Activated CD8-positive, alpha-beta memory T cell treated with anti-CD3 and anti-CD28 coated beads, Interleukin-2, amount 50 U/mL, for 1 hour (primary cell): ENCODE measurements around the gene TEX12.

ENCODE experiments used
- DNase-seq: peaks from one replicate; pipeline ENCODE4 v3.0.0-alpha.2; 2020; ENCODE audit errors: extremely low read depth

The TEX12 gene

DNA sequence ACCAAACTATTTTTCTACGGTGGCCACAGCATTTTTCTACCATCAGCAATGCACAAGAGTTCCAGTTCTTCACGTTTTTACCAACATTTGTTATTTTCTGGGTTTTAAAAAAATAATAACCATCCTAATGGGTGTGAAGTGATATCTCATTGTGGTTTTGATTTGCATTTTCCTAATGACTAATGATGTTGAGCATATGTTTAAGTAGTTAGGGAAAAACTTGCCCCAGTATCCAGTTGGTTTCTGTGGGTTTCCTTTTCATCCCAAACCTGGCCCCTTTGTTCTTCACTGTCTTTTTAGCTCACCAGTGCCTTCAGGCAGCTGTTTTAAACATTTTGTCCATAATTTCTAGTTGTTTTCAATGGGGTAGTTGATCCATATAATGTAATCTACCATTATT, 44.4 kb downstream of the TEX12 start:
- DNase-seq: no peak

DNA sequence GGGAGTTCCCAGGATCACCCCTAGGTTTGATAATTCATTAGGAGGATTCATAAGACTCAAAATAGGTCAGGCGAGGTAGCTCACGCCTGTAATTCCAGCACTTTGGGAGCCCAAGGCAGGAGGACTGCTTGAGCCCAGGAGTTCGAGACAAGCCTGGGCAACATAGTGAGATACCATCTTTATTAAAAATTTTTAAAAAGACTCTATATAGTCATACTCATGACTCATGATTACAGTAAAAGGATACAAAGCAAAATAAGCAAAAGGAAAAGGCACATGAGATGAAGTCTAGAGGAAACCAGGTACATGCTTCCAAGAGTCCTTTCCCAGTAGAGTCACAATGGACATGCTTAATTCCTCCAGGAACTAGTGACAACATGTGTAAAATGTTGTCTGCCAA, 45.1 kb downstream of the TEX12 start:
- DNase-seq: no peak

DNA sequence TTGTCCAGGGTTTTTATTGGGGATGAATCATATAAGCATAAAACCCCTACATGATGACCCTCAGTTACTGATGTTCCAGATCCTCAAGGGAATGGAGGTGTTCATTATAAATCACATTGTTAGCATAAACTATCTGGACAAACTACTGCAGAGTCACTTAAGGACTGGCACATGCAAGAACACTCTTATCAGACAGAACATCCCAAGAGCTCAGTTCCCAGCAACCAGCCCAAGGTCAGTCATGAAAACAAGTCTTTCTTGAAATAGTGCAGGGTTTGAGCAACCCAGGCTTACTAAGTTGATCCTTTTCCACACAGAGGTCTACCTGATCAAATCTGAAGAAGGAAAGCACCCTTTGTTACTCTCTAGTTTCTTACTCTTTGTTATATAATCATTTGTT, 45.5 kb downstream of the TEX12 start:
- DNase-seq: no peak

DNA sequence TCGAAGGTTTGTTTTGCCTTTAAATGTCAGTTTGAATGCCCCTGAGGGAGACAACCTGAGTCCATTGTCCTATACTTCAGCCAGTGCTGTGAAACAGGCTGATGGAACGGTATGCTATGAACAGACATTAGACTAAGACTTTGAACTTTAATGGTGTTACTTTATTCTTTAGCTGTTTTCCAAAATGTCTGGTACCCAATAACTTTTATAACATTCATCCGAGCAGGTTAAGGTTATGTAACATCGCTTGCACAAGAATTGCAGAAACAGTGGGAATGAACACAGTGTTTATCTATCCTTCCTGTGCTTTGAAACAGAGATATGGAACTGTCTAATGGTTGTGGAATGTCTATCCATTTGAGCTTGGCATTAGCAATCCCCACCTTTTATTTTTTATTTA, 46.6 kb downstream of the TEX12 start:
- no peak for DNase-seq

DNA sequence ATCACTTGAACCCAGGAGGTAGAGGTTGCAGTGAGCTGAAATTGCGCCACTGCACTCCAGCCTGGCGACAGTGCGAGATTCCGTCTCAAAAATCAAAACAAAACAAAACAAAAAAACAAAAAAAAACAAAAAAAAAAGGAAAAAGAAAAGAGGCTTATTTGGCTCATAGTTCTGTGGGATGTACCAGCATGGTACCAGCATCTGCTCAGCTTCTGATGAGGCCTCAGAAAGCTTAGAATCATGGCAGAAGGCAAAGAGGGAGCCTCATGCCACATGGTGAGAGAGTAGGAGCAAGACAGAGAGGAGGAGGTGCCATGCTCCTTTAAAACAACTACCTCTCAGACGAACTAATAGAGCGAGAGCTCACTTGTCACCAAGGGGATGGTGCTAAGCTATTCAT, 48.4 kb downstream of the TEX12 start:
- no peak for DNase-seq

DNA sequence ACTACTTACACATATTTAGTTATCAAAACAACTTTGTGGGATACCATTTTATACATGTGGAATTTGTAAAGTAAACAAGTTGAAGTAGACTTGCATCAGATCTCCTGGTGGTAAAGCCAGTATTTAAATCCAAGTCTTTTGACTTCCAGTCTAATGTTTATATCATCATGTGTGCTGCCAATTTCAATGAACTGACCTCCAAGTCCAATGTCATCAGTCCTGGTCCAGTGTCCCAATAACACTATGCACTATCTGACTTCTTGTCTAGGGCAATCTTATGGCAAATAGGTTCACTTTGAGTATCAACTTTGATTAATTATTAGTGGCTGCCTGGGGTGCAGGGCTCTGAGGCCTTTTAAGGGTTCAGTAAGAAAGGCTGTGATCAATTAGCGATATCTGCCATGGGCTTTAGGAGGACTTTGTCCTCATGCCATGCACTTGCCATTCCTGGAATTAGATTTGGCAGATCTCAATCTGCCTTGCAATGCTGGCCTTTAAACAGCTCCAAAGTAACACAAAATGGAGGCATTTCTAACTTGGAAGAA, 49.5 kb downstream of the TEX12 start:
- DNase-seq: no peak

DNA sequence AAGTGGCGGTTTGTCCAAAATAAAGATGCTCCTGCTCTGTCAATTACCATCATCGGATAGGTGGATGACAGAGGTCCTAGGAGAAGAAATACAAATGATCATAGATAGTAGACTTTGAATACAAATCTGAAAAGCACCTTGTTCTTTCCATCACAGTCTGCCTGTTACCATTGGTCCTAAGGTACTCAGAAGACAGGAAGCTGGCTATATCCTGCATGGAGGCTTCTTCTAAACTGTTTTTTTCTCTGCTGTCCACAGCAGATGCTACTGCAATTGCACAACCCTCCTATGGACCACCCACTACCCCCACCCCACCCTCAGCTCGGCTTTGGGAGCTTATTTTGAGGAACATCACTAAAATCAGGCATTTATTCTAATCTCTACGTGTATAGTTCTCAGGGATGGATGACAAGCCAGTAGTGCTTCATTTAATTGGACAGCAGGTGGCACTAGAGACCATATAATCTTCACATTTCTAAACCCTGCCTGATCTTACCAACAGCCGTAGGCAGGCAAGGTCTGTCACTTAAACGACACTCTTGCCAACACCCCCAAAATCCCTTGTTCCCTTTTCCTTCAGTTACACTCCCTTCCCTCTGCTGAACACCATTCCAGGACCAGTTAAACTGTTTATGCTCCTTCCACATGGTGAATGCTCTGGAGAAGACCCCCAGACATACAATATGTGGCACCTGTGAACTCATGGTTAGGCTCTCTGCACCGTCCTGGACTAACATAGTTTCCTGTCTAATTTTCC, 52.5 kb downstream of the TEX12 start:
- DNase-seq: peak; percentile 18

DNA sequence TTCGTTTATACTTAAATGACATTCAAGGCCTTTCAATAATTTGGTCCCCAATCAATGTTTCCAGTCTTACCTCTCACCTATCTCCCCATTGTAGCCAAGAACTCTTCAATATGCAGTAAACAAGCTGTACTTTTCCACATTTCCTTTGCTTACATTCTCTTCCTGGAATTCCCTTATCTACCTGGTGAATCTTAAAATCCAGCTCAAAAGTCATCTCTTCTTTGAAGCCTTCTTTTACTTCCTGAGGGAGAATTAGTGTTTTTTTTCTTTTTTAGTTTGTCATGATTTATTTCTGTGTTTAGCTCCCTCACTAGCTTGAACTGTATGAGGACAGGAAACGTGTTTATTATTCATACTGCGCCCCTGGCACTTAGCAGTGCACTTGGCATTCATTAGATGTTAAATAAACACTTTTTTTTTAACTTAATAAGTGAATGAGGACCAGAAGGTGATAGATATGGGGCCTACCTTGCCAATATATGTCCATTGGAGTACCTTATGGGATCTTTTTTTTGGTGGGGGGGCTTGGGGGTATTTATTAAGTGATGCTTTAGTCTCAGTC, 54.2 kb downstream of the TEX12 start:
- no peak for DNase-seq
